ENCODE results near the gene NMNAT3.

NMNAT3 gene

GRCh38 chr3:139517321-139518065 is 160.3 kb downstream of the NMNAT3 start:
- DNase-seq: no peak

- DNase-seq: no peak
Measured at GRCh38 chr3:139514741-139515140, 163.0 kb downstream of the NMNAT3 start.

All from NCI-H1092 treated with DMSO at 0.1 percent for 48 hours (cell line).